Measurements from ENCODE around the gene DZANK1. TPM values are rescaled to one million over a fixed set of nuclear protein-coding genes. Genes with fewer than 3 reads are reported as not detected.

The DZANK1 gene
- total and polyA plus RNA-seq, 2 donors (not counting 3 experiments of a cell fraction or from before 2014, with no cell fraction given) = 1.1 to 1.8 TPM

- dilution Hi-C loops (cut with MboI; ENCODE audit: extremely low pct_ligation_motif_present, low sequenced_read_pairs) (no loop called here), intact Hi-C loops (cut with micrococcal nuclease) (no loop called here)
- Histone ChIP-seq H3K27me3 (ENCODE audit: control insufficient read depth in 2 of 2, insufficient read depth in 2 of 2, low read length in 2 of 2) (no peaks in the 10 kb centered on the region), H2AFZ (ENCODE audit: low read depth, low read length) (no peak overlapping the region), H3K4me2 (ENCODE audit: insufficient read depth, low read length) (no peak overlapping the region), H3K36me3 (ENCODE audit: control insufficient read depth in 2 of 2, extremely low read depth in 1 of 2, insufficient read depth in 2 of 2, low read length in 2 of 2) (no peaks in the 10 kb centered on the region), H3K4me1 (ENCODE audit: control insufficient read depth, extremely low read depth, insufficient read depth, low read length) (no peaks in the 10 kb centered on the region), H3K79me2 (ENCODE audit: control insufficient read depth, insufficient read depth, low read length) (no peaks in the 10 kb centered on the region), H3K9me3 (replicated peaks; ENCODE audit: control insufficient read depth, insufficient read depth, low read length) (no peaks in the 10 kb centered on the region), H3K27ac (ENCODE audit: insufficient read depth, low read depth, low read length) (no peak overlapping the region), H3K4me3 (replicated peaks in 1 of 3; ENCODE audit: insufficient read depth in 1 of 3, low read depth in 1 of 3, low read length in 3 of 3) (no peak overlapping the region), H3K9ac (replicated peaks; ENCODE audit: extremely low read depth, insufficient read depth, low read length) (no peak overlapping the region), H4K20me1 (replicated peaks; ENCODE audit: control insufficient read depth, extremely low read depth, insufficient read depth, low read length) (no peaks in the 10 kb centered on the region), H3K9me1 (replicated peaks; ENCODE audit: control insufficient read depth, extremely low read depth, insufficient read depth, low read length) (no peaks in the 10 kb centered on the region)
- ChIA-PET CTCF (no interaction called here), POLR2A (no interaction called here)
- TF ChIP-seq MYC (IDR thresholded peaks at IDR 0.05; ENCODE audit: low read depth, low read length) (no peak), JUN (IDR thresholded peaks at IDR 0.05; ENCODE audit: borderline replicate concordance, insufficient read depth, insufficient read length, low read depth) (no peak), POLR2A (IDR thresholded peaks at IDR 0.05; ENCODE audit: low read depth, low read length) (no peak), EZH2 (IDR thresholded peaks at IDR 0.05; ENCODE audit: borderline replicate concordance, low read depth, low read length, severe bottlenecking) (no peak), GATA2 (IDR thresholded peaks at IDR 0.05; ENCODE audit: insufficient read depth, insufficient read length, low read depth, low read length) (no peak), POLR2AphosphoS5 (IDR thresholded peaks at IDR 0.05; ENCODE audit: insufficient read depth, low read depth, low read length) (no peak), FOS (IDR thresholded peaks at IDR 0.05; ENCODE audit: borderline replicate concordance, insufficient read depth, low read length) (no peak), MAX (IDR thresholded peaks at IDR 0.05; ENCODE audit: insufficient read depth, insufficient read length) (no peak)
- TF ChIP-seq, protein P1, sequence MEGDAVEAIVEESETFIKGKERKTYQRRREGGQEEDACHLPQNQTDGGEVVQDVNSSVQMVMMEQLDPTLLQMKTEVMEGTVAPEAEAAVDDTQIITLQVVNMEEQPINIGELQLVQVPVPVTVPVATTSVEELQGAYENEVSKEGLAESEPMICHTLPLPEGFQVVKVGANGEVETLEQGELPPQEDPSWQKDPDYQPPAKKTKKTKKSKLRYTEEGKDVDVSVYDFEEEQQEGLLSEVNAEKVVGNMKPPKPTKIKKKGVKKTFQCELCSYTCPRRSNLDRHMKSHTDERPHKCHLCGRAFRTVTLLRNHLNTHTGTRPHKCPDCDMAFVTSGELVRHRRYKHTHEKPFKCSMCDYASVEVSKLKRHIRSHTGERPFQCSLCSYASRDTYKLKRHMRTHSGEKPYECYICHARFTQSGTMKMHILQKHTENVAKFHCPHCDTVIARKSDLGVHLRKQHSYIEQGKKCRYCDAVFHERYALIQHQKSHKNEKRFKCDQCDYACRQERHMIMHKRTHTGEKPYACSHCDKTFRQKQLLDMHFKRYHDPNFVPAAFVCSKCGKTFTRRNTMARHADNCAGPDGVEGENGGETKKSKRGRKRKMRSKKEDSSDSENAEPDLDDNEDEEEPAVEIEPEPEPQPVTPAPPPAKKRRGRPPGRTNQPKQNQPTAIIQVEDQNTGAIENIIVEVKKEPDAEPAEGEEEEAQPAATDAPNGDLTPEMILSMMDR (IDR thresholded peaks at IDR 0.05; ENCODE audit: extremely low read depth in 1 of 2, insufficient read depth in 1 of 2, low read depth in 1 of 2, low read length in 2 of 2) = no peak
- no TSS peak for BruUV-seq (replicated peaks)
- DNase-seq (ENCODE audit: low read depth, low spot score) (no peak), FAIRE-seq (no peak)
Measured at GRCh38 chr20:18397030-18397429, 69.8 kb downstream of the DZANK1 start.
